GM12878 (cell line): ENCODE measurements around the gene DDX21. TPM values are rescaled to one million over a fixed set of nuclear protein-coding genes. Genes with fewer than 3 reads are reported as not detected.

Experiments used
- ATAC-seq: fragments of 200-7000 bp; cut with Tn5 transposase; 3 replicates; pipeline ENCODE4 v1.9.1; 2020; ENCODE audit warnings: mild to moderate bottlenecking, moderate library complexity
- BruUV-seq: library from RNA; stranded (reverse); fragments of 400-500 nt; replicated peaks from 2 replicates; lab custom pipeline; 2021; lab: Mats Ljungman, UMichigan
- CTCF ChIA-PET: fragments of 300-600 bp; sonication (Branson Sonifier 250); formaldehyde crosslinking; extraction: SDS; loops from one replicate; lab custom pipeline; 2021; ENCODE audit warnings: inconsistent platforms; lab: Yijun Ruan, JAX
- POLR2A ChIA-PET: fragments of 350-600 bp; formaldehyde crosslinking; extraction: SDS; loops from one replicate; lab custom pipeline; 2021; ENCODE audit warnings: inconsistent platforms; lab: Charles Lee
- RAD21 ChIA-PET: fragments of 300-600 bp; sonication (Branson Sonifier 250); formaldehyde crosslinking; loops from one replicate; lab custom pipeline; 2023; ENCODE audit warnings: antibody characterized with exemption; ENCODE audit not compliant: unreplicated experiment; lab: Charles Lee
- SMC1A ChIA-PET: fragments of 300-600 bp; sonication (Branson Sonifier 250); formaldehyde crosslinking; loops from one replicate; lab custom pipeline; 2023; ENCODE audit not compliant: unreplicated experiment, uncharacterized antibody; lab: Charles Lee
- DNase-seq: peaks from one replicate; pipeline ENCODE4 v3.0.0-alpha.2; 2011; ENCODE audit warnings: low read depth, low spot score
- FAIRE-seq: peaks from 3 replicates; lab custom pipeline; 2011; peaks lifted over from hg19 to GRCh38; lab: Jason Lieb, UNC
- H2AFZ ChIP-seq: 2 replicates; pipeline ENCODE4 v1.6.0; 2011; ENCODE audit warnings: low read depth, low read length, control low read depth; ENCODE audit not compliant: control insufficient read depth
- H3K27ac ChIP-seq: 2 replicates; pipeline ENCODE4 v1.5.1; 2011; ENCODE audit warnings: control low read depth; ENCODE audit not compliant: control insufficient read depth, insufficient read depth
- H3K27me3 ChIP-seq, 2 experiments: replicated peaks in 1 of 2; 2 replicates each; pipeline versions ENCODE4 v1.6.0 to v1.6.1; 2011; ENCODE audit warnings: low read length in 1 of 2; ENCODE audit not compliant: control insufficient read depth in 2 of 2, insufficient read depth in 2 of 2
- H3K36me3 ChIP-seq, 2 experiments: 2 replicates each; pipeline ENCODE4 v1.5.1; 2011; ENCODE audit warnings: low read length in 1 of 2; ENCODE audit not compliant: control insufficient read depth in 2 of 2, insufficient read depth in 2 of 2
- H3K4me1 ChIP-seq: 2 replicates; pipeline ENCODE4 v1.6.1; 2011; ENCODE audit warnings: mild to moderate bottlenecking, low read length, moderate library complexity, mixed read lengths; ENCODE audit not compliant: control insufficient read depth, insufficient read depth
- H3K4me2 ChIP-seq: 2 replicates; pipeline ENCODE4 v1.6.0; 2011; ENCODE audit warnings: control low read depth; ENCODE audit not compliant: control insufficient read depth, insufficient read depth
- H3K4me3 ChIP-seq: fragments of 200-600 bp; sonication (generic); 2 replicates; pipeline ENCODE4 v1.5.1; 2016
- H3K79me2 ChIP-seq: 2 replicates; pipeline ENCODE4 v1.6.0; 2011; ENCODE audit warnings: low read length; ENCODE audit not compliant: control insufficient read depth, insufficient read depth
- H3K9ac ChIP-seq: 2 replicates; pipeline ENCODE4 v1.8.0; 2011; ENCODE audit warnings: low read length, control low read depth, mixed read lengths; ENCODE audit not compliant: control insufficient read depth, insufficient read depth
- H3K9me3 ChIP-seq: replicated peaks from 3 replicates; pipeline ENCODE4 v1.5.1; 2011; ENCODE audit warnings: mild to moderate bottlenecking, low read length; ENCODE audit not compliant: control insufficient read depth, insufficient read depth
- H4K20me1 ChIP-seq: 2 replicates; pipeline ENCODE4 v1.6.0; 2011; ENCODE audit not compliant: control insufficient read depth, insufficient read depth
- ZNF592 ChIP-seq: fragments of 450-650 bp; IDR thresholded peaks from 2 replicates; pipeline ENCODE4 v1.6.1; 2017; ENCODE audit warnings: mild to moderate bottlenecking, moderate library complexity
- whole genome bisulfite sequencing: methylation state at CpG from one replicate; pipeline ENCODE4 v1.1.6; 2016; ENCODE audit warnings: low lambda C conversion rate; ENCODE audit not compliant: insufficient replicate concordance, insufficient coverage; ENCODE audit errors: missing lambda C conversion rate; 5-methylcytosine and 5-hydroxymethylcytosine counted together
- in situ Hi-C: fragments of 300-500 bp; cut with MboI; formaldehyde crosslinking; loops from 9 replicates; pipeline ENCODE4 v1.14.3; 2018; ENCODE audit warnings: mixed read lengths
- intact Hi-C: fragments of 100-400 bp; cut with micrococcal nuclease; formaldehyde crosslinking; loops from one replicate; pipeline ENCODE4 v1.14.2; 2022; ENCODE audit not compliant: unreplicated experiment
- polyA plus RNA-seq, 11 experiments: library from polyadenylated mRNA; depleted of rRNA in 4 of 11; unstranded in 6 of 11; stranded (reverse) in 5 of 11; fragments of >200 nt; fragmentation: Nextera tagmentation in 4 of 11; fragmentation: Illumina TruSeq in 1 of 11; extraction: Ambion mirVana in 4 of 11; extraction: Trizol in 1 of 11; gene quantifications; 1 replicate in 1 of 11; 2 replicates in 10 of 11; pipeline versions ENCODE4 v1.2.1 to v1.2.3, GENCODE V29; 2011 to 2016; ENCODE audit warnings: inconsistent platforms in 2 of 11, missing spikeins in 2 of 11, low read depth in 1 of 11
- total RNA-seq, 4 experiments: library from RNA; depleted of rRNA in 3 of 4; stranded (reverse); fragments of >200 nt in 3 of 4; fragmentation: Illumina TruSeq in 1 of 4; extraction: Trizol in 1 of 4; gene quantifications; 2 replicates each; pipeline versions ENCODE4 v1.2.1 to v1.2.3, GENCODE V29; 2013 to 2021

The DDX21 gene
- total and polyA plus RNA-seq, 10 of the 15 experiments (the other 5 are each of a cell fraction or from before 2014, with no cell fraction given) = 41.1 to 182 (median 116) TPM

GRCh38 chr10:68963151-68963550, 7.2 kb downstream of the DDX21 start:
- BruUV-seq = no TSS peak
- SMC1A ChIA-PET = interaction anchor here (1.0 kb wide), 1 partner anchor 162 kb away, joined by 3 read pairs; no protein-coding TSS in a partner anchor

More at GRCh38 chr10:68963151-68963550, 7.2 kb downstream of the DDX21 start:
- no peak overlapping the region for H2AFZ ChIP-seq
- H3K9me3 ChIP-seq = no peaks in the 10 kb centered on the region
- ChIA-PET CTCF (no interaction called here), POLR2A (interaction anchor here (0.6 kb wide), 1 partner anchor 168 kb away, joined by 3 read pairs; no protein-coding TSS in a partner anchor), RAD21 (no interaction called here)
- no peak overlapping the region for H3K4me3 ChIP-seq
- peaks cover 48% of the 10 kb centered on the region for H3K79me2 ChIP-seq
- H3K36me3 ChIP-seq = peaks cover 16% of the 10 kb centered on the region in 2 experiments; a peak in 3 of 4 replicates
- no peaks in the 10 kb centered on the region for H3K27me3 ChIP-seq
- TF ChIP-seq ZNF592 = no peak
- no peaks in the 10 kb centered on the region for H3K4me1 ChIP-seq
- FAIRE-seq (no peak), DNase-seq (no peak), ATAC-seq (no peak)
- no peak overlapping the region for H3K9ac ChIP-seq
- no peaks in the 10 kb centered on the region for H4K20me1 ChIP-seq
- no peak overlapping the region for H3K27ac ChIP-seq
- no peak overlapping the region for H3K4me2 ChIP-seq
- WGBS = 91% methylated on average over 4 of the region's 4 CpGs
- intact Hi-C loops = no loop called here
- in situ Hi-C loops = no loop called here
